ENCODE data around the gene CYP21A2. TPM values are rescaled to one million over a fixed set of nuclear protein-coding genes. Genes with fewer than 3 reads are reported as not detected.

The CYP21A2 gene
- total RNA-seq, 1 donor from 2014 or later: 0.30 TPM

- no peaks in the 10 kb centered on the region for H3K36me3 Mint-ChIP-seq (ENCODE audit: unreplicated experiment)
Observed at GRCh38 chr6:32074996-32075532, 36.8 kb downstream of the CYP21A2 start.

GRCh38 chr6:32075781-32076180 is 37.6 kb downstream of the CYP21A2 start:
- no peaks in the 10 kb centered on the region for H3K27me3 Mint-ChIP-seq (ENCODE audit: unreplicated experiment)
- H3K4me3 Mint-ChIP-seq (ENCODE audit: unreplicated experiment): no peak overlapping the region
- no peak overlapping the region for H3K27ac Mint-ChIP-seq (ENCODE audit: unreplicated experiment)
- no peak for DNase-seq (ENCODE audit: extremely low spot score, unreplicated experiment)
- peaks cover 52% of the 10 kb centered on the region for H3K4me1 Mint-ChIP-seq (ENCODE audit: unreplicated experiment)
- H3K36me3 Mint-ChIP-seq (ENCODE audit: unreplicated experiment): no peaks in the 10 kb centered on the region
- TF ChIP-seq CTCF (IDR thresholded peaks at IDR 0.05): no peak
- no peaks in the 10 kb centered on the region for H3K9me3 Mint-ChIP-seq (ENCODE audit: unreplicated experiment)

More at GRCh38 chr6:32074996-32075532, 36.8 kb downstream of the CYP21A2 start:
- Mint-ChIP-seq H3K4me3 (ENCODE audit: unreplicated experiment) (no peak overlapping the region), H3K27me3 (ENCODE audit: unreplicated experiment) (peaks cover 3% of the 10 kb centered on the region), H3K9me3 (ENCODE audit: unreplicated experiment) (no peaks in the 10 kb centered on the region), H3K4me1 (ENCODE audit: unreplicated experiment) (peaks cover 50% of the 10 kb centered on the region), H3K27ac (ENCODE audit: unreplicated experiment) (no peak overlapping the region)
- DNase-seq (ENCODE audit: extremely low spot score, unreplicated experiment): no peak
- TF ChIP-seq CTCF (IDR thresholded peaks at IDR 0.05): no peak

- TF ChIP-seq CTCF (IDR thresholded peaks at IDR 0.05): no peak
- H3K4me3 Mint-ChIP-seq (ENCODE audit: unreplicated experiment): no peak overlapping the region
- peak overlapping the region; percentile 28 for H3K27ac Mint-ChIP-seq (ENCODE audit: unreplicated experiment)
- H3K36me3 Mint-ChIP-seq (ENCODE audit: unreplicated experiment): no peaks in the 10 kb centered on the region
- DNase-seq (ENCODE audit: extremely low spot score, unreplicated experiment): no peak
- peaks cover 54% of the 10 kb centered on the region for H3K4me1 Mint-ChIP-seq (ENCODE audit: unreplicated experiment)
- no peaks in the 10 kb centered on the region for H3K9me3 Mint-ChIP-seq (ENCODE audit: unreplicated experiment)
- no peaks in the 10 kb centered on the region for H3K27me3 Mint-ChIP-seq (ENCODE audit: unreplicated experiment)
Observed at GRCh38 chr6:32076321-32076809, 38.1 kb downstream of the CYP21A2 start.

- Mint-ChIP-seq H3K27me3 (ENCODE audit: unreplicated experiment) (no peaks in the 10 kb centered on the region), H3K36me3 (ENCODE audit: unreplicated experiment) (no peaks in the 10 kb centered on the region), H3K4me1 (ENCODE audit: unreplicated experiment) (peaks cover 59% of the 10 kb centered on the region), H3K9me3 (ENCODE audit: unreplicated experiment) (no peaks in the 10 kb centered on the region), H3K4me3 (ENCODE audit: unreplicated experiment) (no peak overlapping the region), H3K27ac (ENCODE audit: unreplicated experiment) (peak overlapping the region; percentile 64)
- TF ChIP-seq CTCF (IDR thresholded peaks at IDR 0.05): no peak
- DNase-seq (ENCODE audit: extremely low spot score, unreplicated experiment): no peak
Observed at GRCh38 chr6:32079566-32080290, 41.5 kb downstream of the CYP21A2 start.
